22Rv1 (cell line): Measurements from ENCODE around the gene TMEM63B.

Experiments
- ZFX ChIP-seq: fragments of 450-650 bp; IDR thresholded peaks from 2 replicates; pipeline ENCODE4 v1.6.1; 2017; ENCODE audit warnings: antibody characterized with exemption, borderline replicate concordance
- TF ChIP-seq, protein P1 (sequence below): fragments of 450-650 bp; IDR thresholded peaks from 2 replicates; pipeline ENCODE4 v1.5.1; 2017; ENCODE audit warnings: mild to moderate bottlenecking

DNA sequence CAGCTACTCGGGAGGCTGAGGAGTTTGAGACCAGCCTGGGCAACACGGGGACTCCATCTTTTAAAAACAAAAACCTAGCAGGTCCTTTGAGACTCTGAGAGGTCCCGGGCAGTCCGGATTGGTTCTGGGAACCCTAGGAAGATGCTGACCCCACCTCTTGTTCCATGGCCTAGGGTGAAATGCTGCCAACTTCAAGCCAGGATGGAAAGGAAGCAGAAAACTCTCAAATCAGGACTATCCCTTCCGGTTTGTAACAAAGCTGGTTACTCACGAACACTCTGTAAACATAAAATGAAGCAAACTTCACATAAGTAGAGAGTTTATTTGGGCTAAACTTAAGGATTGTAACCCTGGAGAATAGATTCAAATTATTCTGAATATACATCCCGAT lies 59.3 kb downstream of the TMEM63B start:
- TF ChIP-seq, protein P1, sequence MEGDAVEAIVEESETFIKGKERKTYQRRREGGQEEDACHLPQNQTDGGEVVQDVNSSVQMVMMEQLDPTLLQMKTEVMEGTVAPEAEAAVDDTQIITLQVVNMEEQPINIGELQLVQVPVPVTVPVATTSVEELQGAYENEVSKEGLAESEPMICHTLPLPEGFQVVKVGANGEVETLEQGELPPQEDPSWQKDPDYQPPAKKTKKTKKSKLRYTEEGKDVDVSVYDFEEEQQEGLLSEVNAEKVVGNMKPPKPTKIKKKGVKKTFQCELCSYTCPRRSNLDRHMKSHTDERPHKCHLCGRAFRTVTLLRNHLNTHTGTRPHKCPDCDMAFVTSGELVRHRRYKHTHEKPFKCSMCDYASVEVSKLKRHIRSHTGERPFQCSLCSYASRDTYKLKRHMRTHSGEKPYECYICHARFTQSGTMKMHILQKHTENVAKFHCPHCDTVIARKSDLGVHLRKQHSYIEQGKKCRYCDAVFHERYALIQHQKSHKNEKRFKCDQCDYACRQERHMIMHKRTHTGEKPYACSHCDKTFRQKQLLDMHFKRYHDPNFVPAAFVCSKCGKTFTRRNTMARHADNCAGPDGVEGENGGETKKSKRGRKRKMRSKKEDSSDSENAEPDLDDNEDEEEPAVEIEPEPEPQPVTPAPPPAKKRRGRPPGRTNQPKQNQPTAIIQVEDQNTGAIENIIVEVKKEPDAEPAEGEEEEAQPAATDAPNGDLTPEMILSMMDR, result no peak
- no peak for TF ChIP-seq ZFX
